ENCODE results near the gene BRINP3. TPM values are rescaled to one million over a fixed set of nuclear protein-coding genes. Genes with fewer than 3 reads are reported as not detected.

BRINP3 gene
- total RNA-seq, 1 experiment from 2014 or later, result not detected

DNA sequence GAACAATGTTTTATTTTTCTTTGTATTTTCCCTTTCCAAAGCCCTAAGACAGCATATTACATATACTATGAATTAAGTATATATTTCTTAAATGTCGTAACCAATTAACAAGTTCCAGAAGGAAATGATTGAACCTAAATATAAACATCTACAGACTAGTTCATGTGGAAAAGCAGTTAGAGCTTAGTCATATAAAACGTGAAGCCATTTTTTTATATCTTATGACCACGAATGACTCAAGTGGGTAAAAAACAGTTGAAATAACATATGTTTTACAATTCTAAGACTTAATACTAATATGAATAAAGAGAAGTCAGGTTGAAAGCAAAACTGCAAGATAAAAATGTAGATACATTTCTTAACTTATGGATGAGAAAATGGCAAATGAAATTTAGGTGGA lies 307.3 kb downstream of the BRINP3 start:
- H2BK120ac ChIP-seq (ENCODE audit: low read depth, low read length, poor library complexity, severe bottlenecking), result no peak overlapping the region
- no peak overlapping the region for H3K14ac ChIP-seq (ENCODE audit: insufficient read depth, low read length)
- Mint-ChIP-seq H3K4me3 (no peak overlapping the region), H3K9me3 (no peaks in the 10 kb centered on the region), H3K27ac (no peak overlapping the region), H3K27me3 (ENCODE audit: low read depth) (no peaks in the 10 kb centered on the region; the same call in 1 of the 2 replicates), H3K4me1 (no peaks in the 10 kb centered on the region), H3K36me3 (ENCODE audit: insufficient read depth in 1 of 3, low read depth in 3 of 3) (no peaks in the 10 kb centered on the region)
- no peaks in the 10 kb centered on the region for H3K27me3 ChIP-seq (ENCODE audit: insufficient read depth, low read length)
- H4K91ac ChIP-seq (ENCODE audit: insufficient read length, low read depth, low read length), result no peak overlapping the region
- H4K20me1 ChIP-seq (ENCODE audit: control insufficient read depth, insufficient read depth, insufficient read length), result no peaks in the 10 kb centered on the region
- DNase-seq, result no peak
- no peaks in the 10 kb centered on the region for H3K79me2 ChIP-seq (ENCODE audit: insufficient read depth, low read length)
- no peak overlapping the region for H3T11ph ChIP-seq (ENCODE audit: low read length)
- H3K79me1 ChIP-seq (ENCODE audit: insufficient read depth, low read depth, low read length, poor library complexity, severe bottlenecking), result no peaks in the 10 kb centered on the region
- no peak overlapping the region for H3K9ac ChIP-seq (ENCODE audit: extremely low read depth, insufficient read length, low read length)
- H3K23me2 ChIP-seq (ENCODE audit: insufficient read length, low read depth, low read length, poor library complexity, severe bottlenecking), result no peaks in the 10 kb centered on the region
- no peaks in the 10 kb centered on the region for H3K4me1 ChIP-seq (ENCODE audit: insufficient read depth, low read length)
- no peak overlapping the region for H3K23ac ChIP-seq (ENCODE audit: insufficient read length, low read depth, low read length)
- no peak overlapping the region for H2AFZ ChIP-seq (ENCODE audit: low read length)
- no peak overlapping the region for H3K18ac ChIP-seq (ENCODE audit: insufficient read length, low read depth, low read length)
- H2BK15ac ChIP-seq (ENCODE audit: low read depth, low read length), result no peak overlapping the region
- no peak overlapping the region for H4K5ac ChIP-seq (ENCODE audit: insufficient read length, low read depth, low read length)
- H3K4me2 ChIP-seq (ENCODE audit: insufficient read depth, insufficient read length, low read length), result no peak overlapping the region
- no peak overlapping the region for H4K8ac ChIP-seq (replicated peaks; ENCODE audit: insufficient read length, low read depth, low read length)
- no peak overlapping the region for H2AK5ac ChIP-seq (ENCODE audit: insufficient read length, low read length)
- H3K27ac ChIP-seq (ENCODE audit: insufficient read length, low read depth, low read length), result no peak overlapping the region
- no peak overlapping the region for H3K4ac ChIP-seq (ENCODE audit: low read depth, low read length)
- no CpG with 5 or more reads among the region's 3 CpGs for WGBS (ENCODE audit: extremely low coverage, insufficient read length, low lambda C conversion rate)
- no peaks in the 10 kb centered on the region for H3K9me3 ChIP-seq (ENCODE audit: control insufficient read depth, low read depth, low read length)
- no peak overlapping the region for H2BK20ac ChIP-seq (ENCODE audit: low read depth, low read length, poor library complexity, severe bottlenecking)
- TF ChIP-seq, protein P1, sequence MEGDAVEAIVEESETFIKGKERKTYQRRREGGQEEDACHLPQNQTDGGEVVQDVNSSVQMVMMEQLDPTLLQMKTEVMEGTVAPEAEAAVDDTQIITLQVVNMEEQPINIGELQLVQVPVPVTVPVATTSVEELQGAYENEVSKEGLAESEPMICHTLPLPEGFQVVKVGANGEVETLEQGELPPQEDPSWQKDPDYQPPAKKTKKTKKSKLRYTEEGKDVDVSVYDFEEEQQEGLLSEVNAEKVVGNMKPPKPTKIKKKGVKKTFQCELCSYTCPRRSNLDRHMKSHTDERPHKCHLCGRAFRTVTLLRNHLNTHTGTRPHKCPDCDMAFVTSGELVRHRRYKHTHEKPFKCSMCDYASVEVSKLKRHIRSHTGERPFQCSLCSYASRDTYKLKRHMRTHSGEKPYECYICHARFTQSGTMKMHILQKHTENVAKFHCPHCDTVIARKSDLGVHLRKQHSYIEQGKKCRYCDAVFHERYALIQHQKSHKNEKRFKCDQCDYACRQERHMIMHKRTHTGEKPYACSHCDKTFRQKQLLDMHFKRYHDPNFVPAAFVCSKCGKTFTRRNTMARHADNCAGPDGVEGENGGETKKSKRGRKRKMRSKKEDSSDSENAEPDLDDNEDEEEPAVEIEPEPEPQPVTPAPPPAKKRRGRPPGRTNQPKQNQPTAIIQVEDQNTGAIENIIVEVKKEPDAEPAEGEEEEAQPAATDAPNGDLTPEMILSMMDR (conservative IDR thresholded peaks at IDR 0.05), result no peak
- H2BK12ac ChIP-seq (ENCODE audit: insufficient read length, low read depth, low read length), result no peak overlapping the region
- H2BK5ac ChIP-seq (ENCODE audit: insufficient read length, low read length), result no peak overlapping the region
- no peak overlapping the region for H3K56ac ChIP-seq (ENCODE audit: insufficient read length, low read depth, low read length)
